ENCODE measurements around the gene SENP5.

Gene SENP5

GRCh38 chr3:196915375-196915774 lies 47.7 kb downstream of the SENP5 start:
- no CpG with 5 or more reads among the region's 3 CpGs for WGBS (ENCODE audit: extremely low coverage, insufficient coverage, low lambda C conversion rate)
- Histone ChIP-seq H3K4me3 (ENCODE audit: low read length) (no peak overlapping the region), H3K4ac (ENCODE audit: low read depth, low read length) (no peak overlapping the region), H3K23ac (ENCODE audit: low read length) (no peak overlapping the region), H2BK15ac (replicated peaks; ENCODE audit: low read depth) (no peak overlapping the region), H2BK5ac (ENCODE audit: low read length) (no peak overlapping the region), H2BK120ac (ENCODE audit: low read depth, low read length) (no peak overlapping the region), H3K56ac (ENCODE audit: low read length) (no peak overlapping the region), H3K36me3 (ENCODE audit: control insufficient read depth, insufficient read depth, low read length) (peaks cover 1% of the 10 kb centered on the region), H3K4me1 (ENCODE audit: control insufficient read depth, low read depth, low read length) (no peaks in the 10 kb centered on the region), H4K5ac (ENCODE audit: low read length) (no peak overlapping the region), H4K8ac (ENCODE audit: low read depth, low read length) (no peak overlapping the region), H3K79me2 (ENCODE audit: control insufficient read depth, insufficient read depth, low read length) (no peaks in the 10 kb centered on the region), H3K79me1 (ENCODE audit: low read length) (no peaks in the 10 kb centered on the region), H3K27ac (ENCODE audit: low read depth, low read length) (no peak overlapping the region), H3K27me3 (ENCODE audit: insufficient read depth, low read length, poor library complexity) (no peaks in the 10 kb centered on the region), H3K9ac (ENCODE audit: low read length) (no peak overlapping the region), H3K18ac (ENCODE audit: low read length) (no peak overlapping the region), H3K4me2 (ENCODE audit: low read length) (no peak overlapping the region), H2AK5ac (ENCODE audit: low read length) (no peak overlapping the region)
- DNase-seq: no peak

- Histone ChIP-seq H3K4me3 (ENCODE audit: low read length) (no peak overlapping the region), H3K18ac (ENCODE audit: low read length) (no peak overlapping the region), H3K56ac (ENCODE audit: low read length) (no peak overlapping the region), H3K4ac (ENCODE audit: low read depth, low read length) (no peak overlapping the region), H3K27ac (ENCODE audit: low read depth, low read length) (no peak overlapping the region), H3K27me3 (ENCODE audit: insufficient read depth, low read length, poor library complexity) (no peaks in the 10 kb centered on the region), H4K5ac (ENCODE audit: low read length) (no peak overlapping the region), H3K36me3 (ENCODE audit: control insufficient read depth, insufficient read depth, low read length) (peaks cover 1% of the 10 kb centered on the region), H2BK5ac (ENCODE audit: low read length) (no peak overlapping the region), H3K9ac (ENCODE audit: low read length) (no peak overlapping the region), H3K4me2 (ENCODE audit: low read length) (no peak overlapping the region), H4K8ac (ENCODE audit: low read depth, low read length) (no peak overlapping the region), H3K4me1 (ENCODE audit: control insufficient read depth, low read depth, low read length) (no peaks in the 10 kb centered on the region), H3K79me1 (ENCODE audit: low read length) (no peaks in the 10 kb centered on the region), H3K79me2 (ENCODE audit: control insufficient read depth, insufficient read depth, low read length) (no peaks in the 10 kb centered on the region), H3K23ac (ENCODE audit: low read length) (no peak overlapping the region), H2AK5ac (ENCODE audit: low read length) (no peak overlapping the region), H2BK120ac (ENCODE audit: low read depth, low read length) (no peak overlapping the region), H2BK15ac (replicated peaks; ENCODE audit: low read depth) (no peak overlapping the region)
- no CpG with 5 or more reads among the region's 1 CpG for WGBS (ENCODE audit: extremely low coverage, insufficient coverage, low lambda C conversion rate)
- DNase-seq: no peak
Observed at GRCh38 chr3:196916221-196916620, 48.5 kb downstream of the SENP5 start.

GRCh38 chr3:196916995-196917394 lies 49.3 kb downstream of the SENP5 start:
- Histone ChIP-seq H2AK5ac (ENCODE audit: low read length) (no peak overlapping the region), H3K9ac (ENCODE audit: low read length) (no peak overlapping the region), H3K23ac (ENCODE audit: low read length) (no peak overlapping the region), H3K56ac (ENCODE audit: low read length) (no peak overlapping the region), H3K4me3 (ENCODE audit: low read length) (no peak overlapping the region), H3K27ac (ENCODE audit: low read depth, low read length) (no peak overlapping the region), H3K79me1 (ENCODE audit: low read length) (no peaks in the 10 kb centered on the region), H3K4me2 (ENCODE audit: low read length) (no peak overlapping the region), H2BK15ac (replicated peaks; ENCODE audit: low read depth) (no peak overlapping the region), H4K5ac (ENCODE audit: low read length) (no peak overlapping the region), H3K4me1 (ENCODE audit: control insufficient read depth, low read depth, low read length) (no peaks in the 10 kb centered on the region), H3K27me3 (ENCODE audit: insufficient read depth, low read length, poor library complexity) (no peaks in the 10 kb centered on the region), H4K8ac (ENCODE audit: low read depth, low read length) (no peak overlapping the region), H3K4ac (ENCODE audit: low read depth, low read length) (no peak overlapping the region), H2BK5ac (ENCODE audit: low read length) (no peak overlapping the region), H2BK120ac (ENCODE audit: low read depth, low read length) (no peak overlapping the region), H3K36me3 (ENCODE audit: control insufficient read depth, insufficient read depth, low read length) (peaks cover 1% of the 10 kb centered on the region), H3K18ac (ENCODE audit: low read length) (no peak overlapping the region), H3K79me2 (ENCODE audit: control insufficient read depth, insufficient read depth, low read length) (no peaks in the 10 kb centered on the region)
- WGBS (ENCODE audit: extremely low coverage, insufficient coverage, low lambda C conversion rate): no CpG with 5 or more reads among the region's 3 CpGs
- DNase-seq: no peak

- no peak overlapping the region for H3K4me2 ChIP-seq (ENCODE audit: low read length)
- H2AK5ac ChIP-seq (ENCODE audit: low read length): no peak overlapping the region
- H3K79me1 ChIP-seq (ENCODE audit: low read length): no peaks in the 10 kb centered on the region
- no peak overlapping the region for H3K23ac ChIP-seq (ENCODE audit: low read length)
- no peak overlapping the region for H3K9ac ChIP-seq (ENCODE audit: low read length)
- H3K27ac ChIP-seq (ENCODE audit: low read depth, low read length): no peak overlapping the region
- H4K8ac ChIP-seq (ENCODE audit: low read depth, low read length): no peak overlapping the region
- H3K36me3 ChIP-seq (ENCODE audit: control insufficient read depth, insufficient read depth, low read length): peaks cover 1% of the 10 kb centered on the region
- H3K4ac ChIP-seq (ENCODE audit: low read depth, low read length): no peak overlapping the region
- no peaks in the 10 kb centered on the region for H3K4me1 ChIP-seq (ENCODE audit: control insufficient read depth, low read depth, low read length)
- H2BK15ac ChIP-seq (replicated peaks; ENCODE audit: low read depth): no peak overlapping the region
- no peak overlapping the region for H3K18ac ChIP-seq (ENCODE audit: low read length)
- H2BK120ac ChIP-seq (ENCODE audit: low read depth, low read length): no peak overlapping the region
- no peak overlapping the region for H4K5ac ChIP-seq (ENCODE audit: low read length)
- no peak for DNase-seq
- H3K27me3 ChIP-seq (ENCODE audit: insufficient read depth, low read length, poor library complexity): no peaks in the 10 kb centered on the region
- WGBS (ENCODE audit: extremely low coverage, insufficient coverage, low lambda C conversion rate): no CpG with 5 or more reads among the region's 2 CpGs
- no peak overlapping the region for H2BK5ac ChIP-seq (ENCODE audit: low read length)
- H3K79me2 ChIP-seq (ENCODE audit: control insufficient read depth, insufficient read depth, low read length): no peaks in the 10 kb centered on the region
- no peak overlapping the region for H3K4me3 ChIP-seq (ENCODE audit: low read length)
- H3K56ac ChIP-seq (ENCODE audit: low read length): no peak overlapping the region
Observed at GRCh38 chr3:196918968-196919367, 51.2 kb downstream of the SENP5 start.

- Histone ChIP-seq H2BK120ac (ENCODE audit: low read depth, low read length) (no peak overlapping the region), H3K4me2 (ENCODE audit: low read length) (no peak overlapping the region), H2AK5ac (ENCODE audit: low read length) (no peak overlapping the region), H4K5ac (ENCODE audit: low read length) (no peak overlapping the region), H3K4ac (ENCODE audit: low read depth, low read length) (no peak overlapping the region), H3K79me1 (ENCODE audit: low read length) (no peaks in the 10 kb centered on the region), H3K27ac (ENCODE audit: low read depth, low read length) (no peak overlapping the region), H3K36me3 (ENCODE audit: control insufficient read depth, insufficient read depth, low read length) (no peaks in the 10 kb centered on the region), H3K9ac (ENCODE audit: low read length) (no peak overlapping the region), H3K79me2 (ENCODE audit: control insufficient read depth, insufficient read depth, low read length) (no peaks in the 10 kb centered on the region), H3K18ac (ENCODE audit: low read length) (no peak overlapping the region), H4K8ac (ENCODE audit: low read depth, low read length) (no peak overlapping the region), H2BK5ac (ENCODE audit: low read length) (no peak overlapping the region), H3K23ac (ENCODE audit: low read length) (no peak overlapping the region), H3K4me3 (ENCODE audit: low read length) (no peak overlapping the region), H3K56ac (ENCODE audit: low read length) (no peak overlapping the region), H3K4me1 (ENCODE audit: control insufficient read depth, low read depth, low read length) (no peaks in the 10 kb centered on the region), H3K27me3 (ENCODE audit: insufficient read depth, low read length, poor library complexity) (no peaks in the 10 kb centered on the region), H2BK15ac (replicated peaks; ENCODE audit: low read depth) (no peak overlapping the region)
- DNase-seq: no peak
- WGBS (ENCODE audit: extremely low coverage, insufficient coverage, low lambda C conversion rate): no CpG with 5 or more reads among the region's 2 CpGs
Observed at GRCh38 chr3:196920733-196921132, 53.0 kb downstream of the SENP5 start.

GRCh38 chr3:196927571-196928453 lies 60.1 kb downstream of the SENP5 start:
- no peaks in the 10 kb centered on the region for H3K79me1 ChIP-seq (ENCODE audit: low read length)
- H3K9ac ChIP-seq (ENCODE audit: low read length): no peak overlapping the region
- no peak overlapping the region for H3K56ac ChIP-seq (ENCODE audit: low read length)
- H3K18ac ChIP-seq (ENCODE audit: low read length): no peak overlapping the region
- no peak overlapping the region for H3K4me2 ChIP-seq (ENCODE audit: low read length)
- peaks cover 1% of the 10 kb centered on the region for H3K36me3 ChIP-seq (ENCODE audit: control insufficient read depth, insufficient read depth, low read length)
- no peaks in the 10 kb centered on the region for H3K27me3 ChIP-seq (ENCODE audit: insufficient read depth, low read length, poor library complexity)
- no peak overlapping the region for H2BK15ac ChIP-seq (replicated peaks; ENCODE audit: low read depth)
- no CpG with 5 or more reads among the region's 7 CpGs for WGBS (ENCODE audit: extremely low coverage, insufficient coverage, low lambda C conversion rate)
- H3K23ac ChIP-seq (ENCODE audit: low read length): no peak overlapping the region
- H3K27ac ChIP-seq (ENCODE audit: low read depth, low read length): no peak overlapping the region
- H2AK5ac ChIP-seq (ENCODE audit: low read length): no peak overlapping the region
- no peak overlapping the region for H4K8ac ChIP-seq (ENCODE audit: low read depth, low read length)
- no peak overlapping the region for H4K5ac ChIP-seq (ENCODE audit: low read length)
- H2BK5ac ChIP-seq (ENCODE audit: low read length): no peak overlapping the region
- no peak for DNase-seq
- no peaks in the 10 kb centered on the region for H3K79me2 ChIP-seq (ENCODE audit: control insufficient read depth, insufficient read depth, low read length)
- H2BK120ac ChIP-seq (ENCODE audit: low read depth, low read length): no peak overlapping the region
- H3K4me1 ChIP-seq (ENCODE audit: control insufficient read depth, low read depth, low read length): no peaks in the 10 kb centered on the region
- H3K4me3 ChIP-seq (ENCODE audit: low read length): no peak overlapping the region
- H3K4ac ChIP-seq (ENCODE audit: low read depth, low read length): no peak overlapping the region
